Glutamatergic neuron (in vitro differentiated cells): ENCODE results near the gene PPM1B. TPM values are rescaled to one million over a fixed set of nuclear protein-coding genes. Genes with fewer than 3 reads are reported as not detected.

ENCODE experiments used
- DNase-seq: peaks from one replicate; pipeline ENCODE4 v3.0.0; 2022
- H3K27ac Mint-ChIP-seq: one replicate; pipeline ENCODE4 v1.8.0; 2020; ENCODE audit warnings: mild to moderate bottlenecking, mixed read lengths, inconsistent platforms; ENCODE audit not compliant: unreplicated experiment
- H3K27me3 Mint-ChIP-seq: one replicate; pipeline ENCODE4 v1.8.0; 2020; ENCODE audit warnings: mild to moderate bottlenecking, moderate library complexity, mixed read lengths, inconsistent platforms; ENCODE audit not compliant: unreplicated experiment
- H3K36me3 Mint-ChIP-seq: one replicate; pipeline ENCODE4 v1.8.0; 2020; ENCODE audit warnings: mild to moderate bottlenecking, mixed read lengths, inconsistent platforms; ENCODE audit not compliant: unreplicated experiment
- H3K4me1 Mint-ChIP-seq: one replicate; pipeline ENCODE4 v1.8.0; 2020; ENCODE audit warnings: mild to moderate bottlenecking, low read depth, mixed read lengths, inconsistent platforms; ENCODE audit not compliant: unreplicated experiment
- H3K4me3 Mint-ChIP-seq: one replicate; pipeline ENCODE4 v1.8.0; 2020; ENCODE audit warnings: mild to moderate bottlenecking, mixed read lengths, inconsistent platforms; ENCODE audit not compliant: unreplicated experiment
- H3K9me3 Mint-ChIP-seq: one replicate; pipeline ENCODE4 v1.8.0; 2020; ENCODE audit warnings: mild to moderate bottlenecking, moderate library complexity, mixed read lengths, inconsistent platforms; ENCODE audit not compliant: unreplicated experiment
- CTCF ChIP-seq: fragments of 200-600 bp; sonication (generic); IDR thresholded peaks from one replicate; pipeline ENCODE4 v1.5.0; 2021; ENCODE audit not compliant: partially characterized antibody, unreplicated experiment
- total RNA-seq: library from RNA; stranded (reverse); fragmentation: NEBNext Ultra II Directional; extraction: Animal tissue kit (Norgen Biotek cat#: 25700); gene quantifications from one replicate; pipeline ENCODE4 v1.2.1, GENCODE V29; 2021; ENCODE audit not compliant: unreplicated experiment

The PPM1B gene
- total RNA-seq, 1 donor from 2014 or later, result 49.2 TPM

GRCh38 chr2:44186810-44187209 is 18.1 kb downstream of the PPM1B start:
- no peak for DNase-seq

GRCh38 chr2:44187251-44187650 is 18.6 kb downstream of the PPM1B start:
- H3K4me1 Mint-ChIP-seq, result no peaks in the 10 kb centered on the region
- H3K36me3 Mint-ChIP-seq, result no peaks in the 10 kb centered on the region
- H3K27me3 Mint-ChIP-seq, result no peaks in the 10 kb centered on the region
- H3K4me3 Mint-ChIP-seq, result no peak overlapping the region
- peaks cover 1% of the 10 kb centered on the region for H3K9me3 Mint-ChIP-seq
- no peak overlapping the region for H3K27ac Mint-ChIP-seq
- no peak for TF ChIP-seq CTCF
- DNase-seq, result no peak

More at GRCh38 chr2:44186810-44187209, 18.1 kb downstream of the PPM1B start:
- no peak for TF ChIP-seq CTCF
- Mint-ChIP-seq H3K36me3 (no peaks in the 10 kb centered on the region), H3K27ac (no peak overlapping the region), H3K4me1 (no peaks in the 10 kb centered on the region), H3K4me3 (no peak overlapping the region), H3K9me3 (peaks cover 1% of the 10 kb centered on the region), H3K27me3 (no peaks in the 10 kb centered on the region)

GRCh38 chr2:44188696-44189095 is 20.0 kb downstream of the PPM1B start:
- no peaks in the 10 kb centered on the region for H3K36me3 Mint-ChIP-seq
- no peaks in the 10 kb centered on the region for H3K4me1 Mint-ChIP-seq
- no peak for DNase-seq
- H3K4me3 Mint-ChIP-seq, result no peak overlapping the region
- no peaks in the 10 kb centered on the region for H3K9me3 Mint-ChIP-seq
- H3K27me3 Mint-ChIP-seq, result no peaks in the 10 kb centered on the region
- no peak overlapping the region for H3K27ac Mint-ChIP-seq
- TF ChIP-seq CTCF, result no peak

- Mint-ChIP-seq H3K36me3 (no peaks in the 10 kb centered on the region), H3K4me1 (no peaks in the 10 kb centered on the region), H3K9me3 (no peaks in the 10 kb centered on the region), H3K4me3 (no peak overlapping the region), H3K27ac (no peak overlapping the region), H3K27me3 (no peaks in the 10 kb centered on the region)
- no peak for TF ChIP-seq CTCF
- DNase-seq, result no peak
Measured at GRCh38 chr2:44189104-44189503, 20.4 kb downstream of the PPM1B start.

GRCh38 chr2:44190526-44190925 is 21.9 kb downstream of the PPM1B start:
- no peaks in the 10 kb centered on the region for H3K4me1 Mint-ChIP-seq
- no peak overlapping the region for H3K27ac Mint-ChIP-seq
- DNase-seq, result no peak
- no peaks in the 10 kb centered on the region for H3K27me3 Mint-ChIP-seq
- no peaks in the 10 kb centered on the region for H3K36me3 Mint-ChIP-seq
- H3K4me3 Mint-ChIP-seq, result no peak overlapping the region
- H3K9me3 Mint-ChIP-seq, result no peaks in the 10 kb centered on the region
- no peak for TF ChIP-seq CTCF
